HEK293T (cell line): ENCODE measurements around the gene PLXNA2.

Experiments
- BHLHE40 ChIP-seq: fragments of 450-650 bp; IDR thresholded peaks from 2 replicates; pipeline ENCODE4 v1.6.1; 2016; ENCODE audit warnings: mild to moderate bottlenecking, moderate library complexity, borderline replicate concordance
- ELF4 ChIP-seq: fragments of 450-650 bp; IDR thresholded peaks from 2 replicates; pipeline ENCODE4 v1.6.1; 2017; ENCODE audit warnings: antibody characterized with exemption
- FOXK2 ChIP-seq: fragments of 450-650 bp; IDR thresholded peaks from 2 replicates; pipeline ENCODE4 v1.6.1; 2016; ENCODE audit warnings: mild to moderate bottlenecking
- FOXM1 ChIP-seq: fragments of 450-650 bp; IDR thresholded peaks from 2 replicates; pipeline ENCODE4 v1.6.1; 2017; ENCODE audit warnings: mild to moderate bottlenecking, borderline replicate concordance
- HDGF ChIP-seq: fragments of 450-650 bp; IDR thresholded peaks from 2 replicates; pipeline ENCODE4 v1.6.1; 2017; ENCODE audit warnings: antibody characterized with exemption, borderline replicate concordance
- NFRKB ChIP-seq: fragments of 450-650 bp; IDR thresholded peaks from 2 replicates; pipeline ENCODE4 v1.6.1; 2016; ENCODE audit warnings: mild to moderate bottlenecking, moderate library complexity
- SP1 ChIP-seq: fragments of 450-650 bp; IDR thresholded peaks from 2 replicates; pipeline ENCODE4 v1.6.1; 2017
- SUZ12 ChIP-seq: fragments of 450-650 bp; IDR thresholded peaks from 2 replicates; pipeline ENCODE4 v1.6.1; 2016; ENCODE audit warnings: mild to moderate bottlenecking
- ZNF384 ChIP-seq: fragments of 450-650 bp; IDR thresholded peaks from 2 replicates; pipeline ENCODE4 v1.6.1; 2016

GRCh38 chr1:208224192-208224713 is 19.9 kb downstream of the PLXNA2 start:
- TF ChIP-seq HDGF: no peak
- no peak for TF ChIP-seq NFRKB
- TF ChIP-seq ELF4: no peak
- TF ChIP-seq SUZ12: no peak
- TF ChIP-seq FOXM1: no peak
- no peak for TF ChIP-seq ZNF384
- TF ChIP-seq SP1: no peak
- TF ChIP-seq FOXK2: no peak
- no peak for TF ChIP-seq BHLHE40
